A549 (cell line): ENCODE data around the gene TULP3. TPM values are rescaled to one million over a fixed set of nuclear protein-coding genes. Genes with fewer than 3 reads are reported as not detected.

Experiments
- ATAC-seq, 2 experiments: fragments of 200-7000 bp in 1 of 2; fragments of >200 bp in 1 of 2; cut with Nextera tagmentation in 1 of 2; cut with Tn5 transposase in 1 of 2; 3 replicates each; pipeline versions ENCODE4 v1.8.0 to v1.9.1; 2018 to 2020; ENCODE audit warnings: mild to moderate bottlenecking in 1 of 2, moderate library complexity in 1 of 2
- CTCF ChIA-PET: fragments of 300-600 bp; sonication (Branson Sonifier 250); formaldehyde crosslinking; extraction: SDS; loops from one replicate; lab custom pipeline; 2021; ENCODE audit warnings: antibody characterized with exemption, inconsistent platforms; lab: Yijun Ruan, JAX
- POLR2A ChIA-PET: fragments of 350-600 bp; formaldehyde crosslinking; extraction: SDS; loops from one replicate; lab custom pipeline; 2021; ENCODE audit warnings: antibody characterized with exemption, inconsistent platforms; lab: Yijun Ruan, JAX
- DNase-seq, 2 experiments: peaks; one replicate each; pipeline versions ENCODE4 v3.0.0 to v3.0.0-alpha.2; 2011 to 2016; ENCODE audit warnings: low read depth in 1 of 2, low spot score in 1 of 2
- FAIRE-seq: peaks from 2 replicates; lab custom pipeline; 2011; peaks lifted over from hg19 to GRCh38; lab: Jason Lieb, UNC
- H3K27ac ChIP-seq, 2 experiments: fragments of >200 bp; sonication (Bioruptor Twin); formaldehyde crosslinking; 3 replicates each; pipeline ENCODE4 v1.5.1; 2016 to 2017
- H3K4me1 ChIP-seq: fragments of >200 bp; sonication (Bioruptor Twin); formaldehyde crosslinking; 3 replicates; pipeline ENCODE4 v1.6.1; 2016
- H3K4me2 ChIP-seq: fragments of >200 bp; sonication (Bioruptor Twin); formaldehyde crosslinking; 3 replicates; pipeline ENCODE4 v1.6.1; 2016
- H3K4me3 ChIP-seq: fragments of >200 bp; sonication (Bioruptor Twin); formaldehyde crosslinking; 3 replicates; pipeline ENCODE4 v1.5.1; 2016
- H3K9me3 ChIP-seq: fragments of >200 bp; sonication (Bioruptor Twin); formaldehyde crosslinking; 3 replicates; pipeline ENCODE4 v1.6.1; 2016
- ATOH8 ChIP-seq: fragments of 250-450 bp; sonication (Bioruptor Pico); IDR thresholded peaks from 2 replicates; pipeline ENCODE4 v1.5.0; 2020; ENCODE audit warnings: low read depth, mild to moderate bottlenecking, moderate library complexity
- BHLHE40 ChIP-seq: IDR thresholded peaks from 2 replicates; pipeline ENCODE4 v1.6.1; 2012; ENCODE audit warnings: low read depth, low read length, inconsistent platforms
- CBX8 ChIP-seq: fragments of 200-600 bp; sonication (generic); IDR thresholded peaks from 2 replicates; pipeline ENCODE4 v1.6.1; 2016
- CEBPB ChIP-seq, 2 experiments: fragments of >200 bp in 1 of 2; sonication (Bioruptor Twin) in 1 of 2; formaldehyde crosslinking in 1 of 2; IDR thresholded peaks; 2 replicates each; pipeline ENCODE4 v1.6.1; 2012 to 2016
- CTCF ChIP-seq: fragments of >200 bp; sonication (Bioruptor Twin); formaldehyde crosslinking; IDR thresholded peaks from 3 replicates; pipeline ENCODE4 v1.5.1; 2016
- EP300 ChIP-seq, 2 experiments: fragments of >200 bp; sonication (Bioruptor Twin); formaldehyde crosslinking; IDR thresholded peaks; 2 replicates in 1 of 2; 3 replicates in 1 of 2; pipeline ENCODE4 v1.6.1; 2016 to 2017
- ESRRA ChIP-seq: fragments of 150-350 bp; IDR thresholded peaks from 2 replicates; pipeline ENCODE4 v1.6.1; 2014; ENCODE audit warnings: mild to moderate bottlenecking, low read length, borderline replicate concordance
- FOSL2 ChIP-seq, 2 experiments: fragments of 450-650 bp in 1 of 2; fragments of >200 bp in 1 of 2; sonication (Bioruptor Twin) in 1 of 2; formaldehyde crosslinking; IDR thresholded peaks; 2 replicates each; pipeline versions ENCODE4 v1.5.0 to v1.6.1; 2016 to 2020; ENCODE audit warnings: mild to moderate bottlenecking in 1 of 2, moderate library complexity in 1 of 2
- GATA3 ChIP-seq: IDR thresholded peaks from 2 replicates; pipeline ENCODE4 v1.6.1; 2012; ENCODE audit warnings: borderline replicate concordance
- HES2 ChIP-seq: fragments of >200 bp; sonication (Bioruptor Twin); formaldehyde crosslinking; IDR thresholded peaks from 2 replicates; pipeline ENCODE4 v1.6.1; 2016
- HEYL ChIP-seq: fragments of 250-450 bp; sonication (Bioruptor Pico); IDR thresholded peaks from 2 replicates; pipeline ENCODE4 v1.8.0; 2021; ENCODE audit warnings: mild to moderate bottlenecking, moderate library complexity
- HMGXB4 ChIP-seq: fragments of 250-450 bp; sonication (Bioruptor Pico); IDR thresholded peaks from 2 replicates; pipeline ENCODE4 v1.5.0; 2021; ENCODE audit warnings: mild to moderate bottlenecking, moderate library complexity, borderline replicate concordance
- HOXB13 ChIP-seq: fragments of 250-450 bp; sonication (Bioruptor Pico); IDR thresholded peaks from 2 replicates; pipeline ENCODE4 v1.5.0; 2020; ENCODE audit warnings: low read depth, mild to moderate bottlenecking, moderate library complexity
- JUN ChIP-seq, 2 experiments: fragments of >200 bp; sonication (Bioruptor Twin); formaldehyde crosslinking; IDR thresholded peaks; 2 replicates in 1 of 2; 3 replicates in 1 of 2; pipeline ENCODE4 v1.6.1; 2016 to 2017
- KDM5A ChIP-seq: fragments of 200-600 bp; sonication (generic); IDR thresholded peaks from 2 replicates; pipeline ENCODE4 v1.6.1; 2016; ENCODE audit warnings: antibody characterized with exemption, mild to moderate bottlenecking
- MYC ChIP-seq: IDR thresholded peaks from 2 replicates; pipeline ENCODE4 v1.6.1; 2012; ENCODE audit warnings: mild to moderate bottlenecking, inconsistent platforms, low read length, improper control_type of control experiment, borderline replicate concordance
- PHF8 ChIP-seq: fragments of 200-600 bp; sonication (generic); IDR thresholded peaks from 2 replicates; pipeline ENCODE4 v1.6.1; 2016; ENCODE audit warnings: low read depth, mild to moderate bottlenecking, antibody characterized with exemption, moderate library complexity, borderline replicate concordance
- POLR2AphosphoS2 ChIP-seq: conservative IDR thresholded peaks from 2 replicates; pipeline ENCODE4 v1.6.1; 2012; ENCODE audit warnings: low read length, improper control_type of control experiment, inconsistent platforms
- TFCP2L1 ChIP-seq: fragments of 250-450 bp; sonication (Bioruptor Pico); IDR thresholded peaks from 2 replicates; pipeline ENCODE4 v1.5.0; 2021; ENCODE audit warnings: mild to moderate bottlenecking
- ZC3H11A ChIP-seq: fragments of 450-650 bp; IDR thresholded peaks from 2 replicates; pipeline ENCODE4 v1.6.1; 2014; ENCODE audit warnings: antibody characterized with exemption, mild to moderate bottlenecking
- WGBS: methylation state at CpG from one replicate; pipeline ENCODE4 v1.1.6; 2017; ENCODE audit errors: missing lambda C conversion rate; 5-methylcytosine and 5-hydroxymethylcytosine counted together
- polyA plus RNA-seq, 4 experiments: library from polyadenylated mRNA; depleted of rRNA in 3 of 4; stranded (reverse); fragments of >200 nt; fragmentation: RNase III in 1 of 4; extraction: RNeasy Plus Mini Kit Qiagen cat#74134 plus additional on column Dnase treatment in 1 of 4; gene quantifications; 2 replicates in 3 of 4; 3 replicates in 1 of 4; pipeline ENCODE4 v1.2.3, GENCODE V29; 2011 to 2017

TULP3 gene
- polyA plus RNA-seq, 2 of the 4 experiments (the other 2 are of a cell fraction), result 19.6 to 32.9 TPM

- 97% methylated on average over 9 of the region's 9 CpGs for WGBS
- H3K9me3 ChIP-seq, result no peaks in the 10 kb centered on the region
- H3K4me2 ChIP-seq, result no peak overlapping the region
- no peak overlapping the region for H3K27ac ChIP-seq
- ChIA-PET CTCF (interaction anchor here (3.7 kb wide), 1 partner anchor 22 kb away, joined by 22 read pairs; no protein-coding TSS in a partner anchor), POLR2A (no interaction called here)
- DNase-seq, result no peak
- no peak overlapping the region for H3K4me3 ChIP-seq
- FAIRE-seq, result no peak
- TF ChIP-seq ATOH8, result no peak
- TF ChIP-seq MYC, result no peak
- no peak for TF ChIP-seq FOSL2 (IDR thresholded peaks at IDR 0.05)
- TF ChIP-seq FOSL2 (CRISPR knock-in tag; IDR thresholded peaks at IDR 0.05), result no peak
- no peak for TF ChIP-seq HEYL (CRISPR knock-in tag)
- no peak for TF ChIP-seq BHLHE40
- no peak for TF ChIP-seq HOXB13 (CRISPR knock-in tag)
- no peak for TF ChIP-seq HES2
- no peak for TF ChIP-seq GATA3
- TF ChIP-seq CEBPB (IDR thresholded peaks at IDR 0.05), result no peak
- TF ChIP-seq POLR2AphosphoS2, result no peak
- TF ChIP-seq EP300 (IDR thresholded peaks at IDR 0.05), result no peak
- no peak for TF ChIP-seq ZC3H11A
- no peak for TF ChIP-seq CTCF
- no peak for TF ChIP-seq PHF8
- no peak for ATAC-seq
- no peaks in the 10 kb centered on the region for H3K4me1 ChIP-seq
Measured at GRCh38 chr12:2923057-2923456, 32.4 kb downstream of the TULP3 start.

- Histone ChIP-seq H3K9me3 (no peaks in the 10 kb centered on the region), H3K27ac (no peak overlapping the region), H3K4me2 (no peak overlapping the region), H3K4me1 (no peaks in the 10 kb centered on the region), H3K4me3 (no peak overlapping the region)
- DNase-seq, result no peak
- no peak for ATAC-seq
- POLR2A ChIA-PET, result no interaction called here
- CTCF ChIA-PET, result interaction anchor here (1.0 to 3.7 kb wide), 3 partner anchors 21 to 110 kb away, joined by 3 to 22 read pairs (median 4); no protein-coding TSS in a partner anchor
- 91% methylated on average over 3 of the region's 3 CpGs for WGBS
- FAIRE-seq, result no peak
- TF ChIP-seq HOXB13 (CRISPR knock-in tag), result no peak
- TF ChIP-seq EP300 (IDR thresholded peaks at IDR 0.05), result no peak
- no peak for TF ChIP-seq HMGXB4 (CRISPR knock-in tag)
- no peak for TF ChIP-seq POLR2AphosphoS2
- no peak for TF ChIP-seq BHLHE40
- no peak for TF ChIP-seq JUN (IDR thresholded peaks at IDR 0.05)
- TF ChIP-seq KDM5A, result no peak
- TF ChIP-seq ESRRA, result no peak
- no peak for TF ChIP-seq ZC3H11A
- no peak for TF ChIP-seq CEBPB (IDR thresholded peaks at IDR 0.05)
- TF ChIP-seq CBX8, result no peak
- TF ChIP-seq TFCP2L1 (CRISPR knock-in tag), result no peak
Measured at GRCh38 chr12:2924019-2924418, 33.3 kb downstream of the TULP3 start.
